ENCODE results near the gene TPBGL.
A peak's percentile ranks its signal among the peaks of the same experiment; 100 is the strongest.

The TPBGL gene

DNA sequence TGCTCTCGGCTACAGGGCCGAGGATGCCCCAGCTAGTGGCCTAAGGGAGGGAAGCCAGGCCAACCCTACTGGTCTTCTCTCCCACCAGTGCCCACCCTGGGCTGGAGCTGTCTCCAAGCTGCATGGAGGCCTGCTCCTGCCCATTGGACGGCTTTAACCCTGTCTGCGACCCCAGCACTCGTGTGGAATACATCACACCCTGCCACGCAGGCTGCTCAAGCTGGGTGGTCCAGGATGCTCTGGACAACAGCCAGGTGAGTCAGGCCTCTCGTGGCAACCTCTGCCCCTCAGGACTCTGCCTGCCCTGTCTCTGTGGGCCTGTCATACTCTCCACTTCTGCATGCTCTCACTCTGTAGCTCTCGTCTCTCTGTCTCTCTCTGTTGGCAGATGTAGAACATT is 44.1 kb upstream of the TPBGL start:
- no peak overlapping the region for H3K4me3 ChIP-seq (replicated peaks in 1 of 2; ENCODE audit: low read depth in 2 of 2, low read length in 2 of 2)
- peak in 1 of 2 donors; percentile 38 for DNase-seq (ENCODE audit: low read depth in 2 of 2)
- TF ChIP-seq, protein P1, sequence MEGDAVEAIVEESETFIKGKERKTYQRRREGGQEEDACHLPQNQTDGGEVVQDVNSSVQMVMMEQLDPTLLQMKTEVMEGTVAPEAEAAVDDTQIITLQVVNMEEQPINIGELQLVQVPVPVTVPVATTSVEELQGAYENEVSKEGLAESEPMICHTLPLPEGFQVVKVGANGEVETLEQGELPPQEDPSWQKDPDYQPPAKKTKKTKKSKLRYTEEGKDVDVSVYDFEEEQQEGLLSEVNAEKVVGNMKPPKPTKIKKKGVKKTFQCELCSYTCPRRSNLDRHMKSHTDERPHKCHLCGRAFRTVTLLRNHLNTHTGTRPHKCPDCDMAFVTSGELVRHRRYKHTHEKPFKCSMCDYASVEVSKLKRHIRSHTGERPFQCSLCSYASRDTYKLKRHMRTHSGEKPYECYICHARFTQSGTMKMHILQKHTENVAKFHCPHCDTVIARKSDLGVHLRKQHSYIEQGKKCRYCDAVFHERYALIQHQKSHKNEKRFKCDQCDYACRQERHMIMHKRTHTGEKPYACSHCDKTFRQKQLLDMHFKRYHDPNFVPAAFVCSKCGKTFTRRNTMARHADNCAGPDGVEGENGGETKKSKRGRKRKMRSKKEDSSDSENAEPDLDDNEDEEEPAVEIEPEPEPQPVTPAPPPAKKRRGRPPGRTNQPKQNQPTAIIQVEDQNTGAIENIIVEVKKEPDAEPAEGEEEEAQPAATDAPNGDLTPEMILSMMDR (IDR thresholded peaks at IDR 0.05; ENCODE audit: low read depth, low read length): no peak

DNA sequence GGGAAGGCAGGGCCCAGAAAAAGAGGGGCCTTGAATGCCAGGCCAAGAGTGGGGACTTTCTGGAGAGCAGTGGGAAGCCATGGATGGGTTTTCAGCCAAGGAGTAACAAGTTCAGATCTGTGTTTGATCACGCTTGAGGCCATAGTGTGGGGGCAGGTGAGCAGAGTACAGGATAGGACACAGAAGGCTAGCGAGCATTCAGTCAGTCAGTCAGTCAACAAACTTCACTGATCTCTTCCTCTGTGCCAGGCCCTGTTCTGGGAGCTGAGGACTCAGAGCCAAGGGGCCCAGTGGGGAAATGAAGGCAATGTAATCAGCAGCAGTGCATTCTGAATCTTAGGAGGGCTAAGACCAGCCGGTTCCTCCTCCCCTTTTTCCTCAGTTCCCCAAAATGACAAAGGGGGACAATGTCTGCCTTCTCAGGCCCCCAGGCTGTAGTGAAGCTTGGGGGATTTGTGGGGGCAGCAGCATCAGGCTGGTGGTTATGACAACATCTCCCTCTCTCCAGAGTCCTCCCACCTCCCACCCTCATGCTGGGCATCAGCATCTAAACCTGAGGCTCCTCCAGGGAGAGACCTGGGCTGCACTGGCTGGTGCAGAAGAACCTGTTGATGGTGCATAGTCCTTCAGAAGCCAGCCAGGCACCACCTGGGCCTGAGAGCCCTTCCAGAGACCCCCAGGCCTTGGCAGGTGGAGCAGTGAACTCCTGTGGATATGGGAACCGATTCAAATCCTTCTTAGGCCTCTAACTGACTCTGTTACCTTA is 42.9 kb upstream of the TPBGL start:
- DNase-seq (ENCODE audit: low read depth in 2 of 2): no peak
- H3K4me3 ChIP-seq (replicated peaks in 1 of 2; ENCODE audit: low read depth in 2 of 2, low read length in 2 of 2): no peak overlapping the region
- TF ChIP-seq, protein P1 (IDR thresholded peaks at IDR 0.05; ENCODE audit: low read depth, low read length): no peak

DNA sequence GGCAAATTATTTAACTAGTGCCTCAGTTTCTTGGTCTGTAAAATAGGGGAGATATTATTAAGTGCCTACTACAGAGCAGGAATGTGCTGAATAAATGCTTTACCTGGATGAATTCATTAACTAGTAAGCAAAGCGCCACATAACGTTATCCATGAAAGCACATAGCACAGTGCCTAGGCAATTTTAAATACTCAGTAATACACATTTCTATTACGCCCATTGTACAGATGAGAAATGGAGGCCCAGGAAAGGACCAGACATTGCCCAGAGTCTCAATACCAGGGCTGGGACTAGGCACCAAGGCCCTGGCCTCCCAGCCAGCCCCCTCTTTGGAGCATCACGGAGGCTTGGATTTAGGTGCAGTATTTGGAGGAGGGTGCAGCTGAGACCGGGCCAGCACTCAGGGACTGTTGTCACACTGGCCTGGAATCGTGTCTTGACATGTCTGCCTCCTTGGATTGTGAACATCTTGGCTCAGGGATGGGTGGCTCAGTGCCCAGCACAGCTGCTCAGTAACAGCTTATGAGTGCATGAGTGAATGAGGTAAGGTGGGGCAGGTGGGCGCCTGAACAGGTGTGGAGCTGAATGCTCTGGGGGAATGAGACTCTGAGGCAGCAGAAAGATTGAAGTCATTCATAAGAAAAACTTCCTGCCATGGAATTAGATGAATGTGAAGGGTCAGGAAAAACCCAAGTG is 42.1 kb upstream of the TPBGL start:
- TF ChIP-seq, protein P1 (IDR thresholded peaks at IDR 0.05; ENCODE audit: low read depth, low read length): no peak
- H3K4me3 ChIP-seq (replicated peaks in 1 of 2; ENCODE audit: low read depth in 2 of 2, low read length in 2 of 2): no peak overlapping the region
- no peak for DNase-seq (ENCODE audit: low read depth in 2 of 2)

DNA sequence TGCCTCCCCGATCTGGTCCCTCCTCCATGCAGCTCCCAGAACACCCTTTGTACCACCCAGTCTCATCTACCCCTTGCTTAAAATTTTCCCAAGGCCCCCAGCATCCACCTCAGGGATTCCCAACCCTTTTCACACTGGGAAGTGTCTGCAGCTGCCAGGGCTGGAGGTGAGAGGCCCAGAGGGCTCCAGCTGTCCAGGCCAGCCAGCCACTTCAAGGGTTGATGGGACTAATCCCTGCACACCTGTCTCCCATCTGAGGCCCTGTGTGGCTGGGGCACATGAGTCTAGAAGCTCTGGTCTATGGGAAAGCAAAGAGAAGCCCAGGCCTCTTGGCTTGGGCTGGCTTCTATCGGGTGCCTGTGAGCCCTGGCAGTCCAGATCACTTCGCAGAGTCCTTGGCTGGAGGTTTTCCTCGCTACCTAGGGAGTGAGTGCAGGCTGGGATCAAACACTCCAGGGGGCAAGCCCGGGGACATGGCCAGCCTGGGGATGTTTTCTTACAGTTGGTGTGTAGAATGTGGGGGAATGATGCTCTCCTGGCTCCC is 41.1 kb upstream of the TPBGL start:
- TF ChIP-seq, protein P1 (IDR thresholded peaks at IDR 0.05; ENCODE audit: low read depth, low read length): no peak
- no peak overlapping the region for H3K4me3 ChIP-seq (replicated peaks in 1 of 2; ENCODE audit: low read depth in 2 of 2, low read length in 2 of 2)
- DNase-seq (ENCODE audit: low read depth in 2 of 2): no peak

DNA sequence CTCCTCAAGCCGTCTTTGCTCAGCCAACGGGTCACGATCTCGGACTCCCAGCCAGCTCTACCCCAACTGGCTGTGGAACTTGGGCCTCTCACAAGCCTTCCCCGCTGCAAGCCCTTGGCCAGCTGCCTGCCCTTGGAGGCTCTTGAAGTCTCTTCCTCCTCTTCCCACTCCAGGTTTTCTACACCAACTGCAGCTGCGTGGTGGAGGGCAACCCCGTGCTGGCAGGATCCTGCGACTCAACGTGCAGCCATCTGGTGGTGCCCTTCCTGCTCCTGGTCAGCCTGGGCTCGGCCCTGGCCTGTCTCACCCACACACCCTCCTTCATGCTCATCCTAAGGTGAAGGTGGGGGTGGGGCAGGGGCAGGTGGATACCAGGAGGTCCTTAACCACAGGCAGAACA is 40.5 kb upstream of the TPBGL start:
- no peak overlapping the region for H3K4me3 ChIP-seq (replicated peaks in 1 of 2; ENCODE audit: low read depth in 2 of 2, low read length in 2 of 2)
- TF ChIP-seq, protein P1 (IDR thresholded peaks at IDR 0.05; ENCODE audit: low read depth, low read length): no peak
- peak in 1 of 2 donors; percentile 43 for DNase-seq (ENCODE audit: low read depth in 2 of 2)

DNA sequence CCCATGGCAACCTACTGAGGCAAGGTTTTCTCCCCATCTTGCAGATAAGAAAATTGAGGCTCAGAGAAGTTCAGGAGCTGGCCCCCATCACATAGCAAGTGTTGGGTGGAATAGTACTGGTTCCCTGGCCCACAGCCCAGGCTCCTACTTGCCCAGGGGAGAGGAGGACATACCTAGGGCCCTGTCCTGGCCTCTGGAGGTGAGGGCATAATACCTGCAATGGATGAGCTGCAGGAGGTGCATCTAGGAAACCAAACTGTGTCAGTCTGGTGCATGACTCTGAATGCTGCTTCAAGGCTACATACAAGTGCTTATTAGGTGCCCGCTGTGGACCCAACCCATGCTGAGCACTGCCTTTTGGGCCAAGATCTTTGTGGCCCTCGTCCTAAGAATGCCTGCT is 40.0 kb upstream of the TPBGL start:
- no peak for DNase-seq (ENCODE audit: low read depth in 2 of 2)
- H3K4me3 ChIP-seq (replicated peaks in 1 of 2; ENCODE audit: low read depth in 2 of 2, low read length in 2 of 2): no peak overlapping the region
- TF ChIP-seq, protein P1 (IDR thresholded peaks at IDR 0.05; ENCODE audit: low read depth, low read length): no peak
